ENCODE results near the gene TUBB2A. TPM values are rescaled to one million over a fixed set of nuclear protein-coding genes. Genes with fewer than 3 reads are reported as not detected.

TUBB2A gene
- total RNA-seq, 4 donors from 2014 or later, result 90.1 to 181 (median 146) TPM

DNA sequence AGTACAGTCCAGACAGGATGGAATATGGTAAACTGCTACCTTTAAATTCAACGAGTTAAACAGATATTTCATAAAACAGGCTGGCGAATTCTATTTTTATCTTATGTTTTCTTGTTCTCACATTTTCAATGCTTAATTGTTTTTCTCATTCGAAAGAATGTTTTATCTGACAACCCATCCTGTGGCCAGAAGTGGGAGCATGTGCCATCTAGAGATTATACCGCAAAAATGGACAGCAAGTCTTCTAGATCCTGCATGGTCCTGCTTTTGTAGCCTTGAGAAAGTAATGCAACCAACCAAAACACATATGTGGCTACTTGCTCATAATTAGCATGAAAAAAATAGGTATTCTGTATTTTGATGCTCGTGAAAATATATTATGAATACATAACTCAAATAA, 39.4 kb upstream of the TUBB2A start:
- Histone ChIP-seq H3K27ac (replicated peaks in 1 of 4) (no peak overlapping the region), H3K4me3 (no peak overlapping the region), H3K36me3 (no peaks in the 10 kb centered on the region), H3K4me1 (peaks cover 0 to 11% (median 11%) of the 10 kb centered on the region in 4 donors), H3K27me3 (no peaks in the 10 kb centered on the region), H3K9me3 (no peaks in the 10 kb centered on the region)
- intact Hi-C loops (cut with DNase I), result no loop called here
- WGBS, result 88% methylated on average over 5 of the region's 5 CpGs
- no peak for DNase-seq (ENCODE audit: extremely low spot score)
- TF ChIP-seq, protein P1, sequence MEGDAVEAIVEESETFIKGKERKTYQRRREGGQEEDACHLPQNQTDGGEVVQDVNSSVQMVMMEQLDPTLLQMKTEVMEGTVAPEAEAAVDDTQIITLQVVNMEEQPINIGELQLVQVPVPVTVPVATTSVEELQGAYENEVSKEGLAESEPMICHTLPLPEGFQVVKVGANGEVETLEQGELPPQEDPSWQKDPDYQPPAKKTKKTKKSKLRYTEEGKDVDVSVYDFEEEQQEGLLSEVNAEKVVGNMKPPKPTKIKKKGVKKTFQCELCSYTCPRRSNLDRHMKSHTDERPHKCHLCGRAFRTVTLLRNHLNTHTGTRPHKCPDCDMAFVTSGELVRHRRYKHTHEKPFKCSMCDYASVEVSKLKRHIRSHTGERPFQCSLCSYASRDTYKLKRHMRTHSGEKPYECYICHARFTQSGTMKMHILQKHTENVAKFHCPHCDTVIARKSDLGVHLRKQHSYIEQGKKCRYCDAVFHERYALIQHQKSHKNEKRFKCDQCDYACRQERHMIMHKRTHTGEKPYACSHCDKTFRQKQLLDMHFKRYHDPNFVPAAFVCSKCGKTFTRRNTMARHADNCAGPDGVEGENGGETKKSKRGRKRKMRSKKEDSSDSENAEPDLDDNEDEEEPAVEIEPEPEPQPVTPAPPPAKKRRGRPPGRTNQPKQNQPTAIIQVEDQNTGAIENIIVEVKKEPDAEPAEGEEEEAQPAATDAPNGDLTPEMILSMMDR (IDR thresholded peaks at IDR 0.05), result no peak
- TF ChIP-seq POLR2A (IDR thresholded peaks at IDR 0.05; ENCODE audit: low read depth) (no peak), EP300 (IDR thresholded peaks at IDR 0.05) (no peak), POLR2AphosphoS5 (IDR thresholded peaks at IDR 0.05) (no peak)

GRCh38 chr6:3195695-3196497, 38.6 kb upstream of the TUBB2A start:
- Histone ChIP-seq H3K36me3 (no peaks in the 10 kb centered on the region), H3K27ac (replicated peaks in 1 of 4) (no peak overlapping the region), H3K4me1 (peaks cover 0 to 11% (median 11%) of the 10 kb centered on the region in 4 donors), H3K27me3 (no peaks in the 10 kb centered on the region), H3K4me3 (no peak overlapping the region), H3K9me3 (no peaks in the 10 kb centered on the region)
- 90% methylated on average over 16 of the region's 16 CpGs for WGBS
- TF ChIP-seq POLR2A (IDR thresholded peaks at IDR 0.05; ENCODE audit: low read depth) (no peak), POLR2AphosphoS5 (IDR thresholded peaks at IDR 0.05) (no peak), EP300 (IDR thresholded peaks at IDR 0.05) (no peak)
- TF ChIP-seq, protein P1 (IDR thresholded peaks at IDR 0.05), result no peak
- intact Hi-C loops (cut with DNase I), result no loop called here
- DNase-seq (ENCODE audit: extremely low spot score), result no peak

DNA sequence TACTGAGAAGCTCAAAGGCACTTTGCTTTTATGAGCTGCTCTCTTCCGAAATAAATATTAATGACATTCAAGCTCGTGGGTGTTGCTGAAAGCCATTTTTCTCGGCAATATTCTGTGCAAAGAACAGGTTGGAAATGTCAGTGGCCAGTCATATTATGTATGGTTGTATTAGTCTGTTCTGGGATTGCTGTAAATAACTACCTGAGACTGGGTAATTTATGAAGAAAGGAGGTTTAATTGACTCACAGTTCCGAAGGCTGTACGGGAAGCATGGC, 38.0 kb upstream of the TUBB2A start:
- no peaks in the 10 kb centered on the region for H3K36me3 ChIP-seq
- intact Hi-C loops (cut with DNase I), result no loop called here
- peaks cover 0 to 11% (median 11%) of the 10 kb centered on the region in 4 donors for H3K4me1 ChIP-seq
- no peak overlapping the region for H3K4me3 ChIP-seq
- peak overlapping the region in 1 of 4 donors; percentile 54 for H3K27ac ChIP-seq (replicated peaks in 1 of 4)
- WGBS, result 86% methylated on average over 5 of the region's 5 CpGs
- DNase-seq (ENCODE audit: extremely low spot score), result no peak
- TF ChIP-seq, protein P1 (IDR thresholded peaks at IDR 0.05), result no peak
- TF ChIP-seq POLR2A (IDR thresholded peaks at IDR 0.05; ENCODE audit: low read depth), result no peak
- TF ChIP-seq EP300 (IDR thresholded peaks at IDR 0.05), result no peak
- TF ChIP-seq POLR2AphosphoS5 (IDR thresholded peaks at IDR 0.05), result no peak
- no peaks in the 10 kb centered on the region for H3K27me3 ChIP-seq
- no peaks in the 10 kb centered on the region for H3K9me3 ChIP-seq

GRCh38 chr6:3194535-3195419, 37.4 kb upstream of the TUBB2A start:
- intact Hi-C loops (cut with DNase I), result no loop called here
- no peak overlapping the region for H3K4me3 ChIP-seq

More at GRCh38 chr6:3194535-3195419, 37.4 kb upstream of the TUBB2A start:
- WGBS, result 56% methylated on average over 17 of the region's 19 CpGs
- H3K27me3 ChIP-seq, result no peaks in the 10 kb centered on the region
- DNase-seq (ENCODE audit: extremely low spot score), result no peak
- no peaks in the 10 kb centered on the region for H3K36me3 ChIP-seq
- peaks cover 0 to 11% (median 11%) of the 10 kb centered on the region in 4 donors for H3K4me1 ChIP-seq
- TF ChIP-seq POLR2A (IDR thresholded peaks at IDR 0.05; ENCODE audit: low read depth) (no peak), POLR2AphosphoS5 (IDR thresholded peaks at IDR 0.05) (no peak), EP300 (IDR thresholded peaks at IDR 0.05) (no peak)
- TF ChIP-seq, protein P1 (IDR thresholded peaks at IDR 0.05), result no peak
- H3K9me3 ChIP-seq, result no peaks in the 10 kb centered on the region
- H3K27ac ChIP-seq (replicated peaks in 1 of 4), result peak overlapping the region in 3 of 4 donors; percentile 27 to 54 (median 38)
